ENCODE data around the gene OR9Q1. TPM values are rescaled to one million over a fixed set of nuclear protein-coding genes. Genes with fewer than 3 reads are reported as not detected.
"Not testable (repeated sequence)": the region's sequence is repeated elsewhere in the genome, so short reads cannot be mapped to it uniquely, and the experiment has no call there.

The OR9Q1 gene
- total RNA-seq, 1 experiment from 2014 or later: not detected

DNA sequence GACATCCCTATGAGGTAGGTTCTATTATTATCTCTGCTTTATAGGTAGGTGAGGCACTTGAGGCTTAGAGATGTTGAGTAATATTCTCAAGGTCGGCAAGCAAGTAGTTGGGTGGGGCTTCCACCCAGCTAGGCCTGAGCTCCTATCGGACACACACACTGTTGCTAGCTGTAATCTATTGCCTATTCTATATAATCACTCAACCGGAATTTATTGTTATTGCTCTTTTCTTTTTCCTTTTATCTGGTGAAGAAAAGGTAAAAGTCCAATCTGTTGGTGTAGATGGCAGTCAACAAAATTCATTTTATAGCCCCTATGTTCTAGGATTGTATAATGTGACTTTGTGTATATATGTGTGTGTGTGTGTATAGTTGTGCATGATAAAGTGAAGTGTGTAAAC lies 168.5 kb downstream of the OR9Q1 start:
- H3K79me2 ChIP-seq (ENCODE audit: low read length): no peaks in the 10 kb centered on the region
- H3K9me2 ChIP-seq (replicated peaks; ENCODE audit: insufficient read depth, low read length): no peaks in the 10 kb centered on the region
- H4K20me1 ChIP-seq (ENCODE audit: insufficient read depth, low read depth, low read length): no peaks in the 10 kb centered on the region
- DNase-seq: no peak
- no peaks in the 10 kb centered on the region for H3K36me3 ChIP-seq (ENCODE audit: insufficient read depth, low read length)
- H3K27ac ChIP-seq (ENCODE audit: low read length): no peak overlapping the region
- H3K4me2 ChIP-seq (ENCODE audit: low read depth, low read length, poor library complexity, severe bottlenecking): no peak overlapping the region
- no peaks in the 10 kb centered on the region for H3K9me3 ChIP-seq (ENCODE audit: low read length)
- no peaks in the 10 kb centered on the region for H3K27me3 ChIP-seq (ENCODE audit: low read length)
- no peaks in the 10 kb centered on the region for H3K4me1 ChIP-seq (ENCODE audit: low read length)
- no peak overlapping the region for H3K4me3 ChIP-seq (ENCODE audit: low read length)
- H3K9ac ChIP-seq (ENCODE audit: low read length): no peak overlapping the region
- H2AFZ ChIP-seq (ENCODE audit: low read length): no peak overlapping the region

GRCh38 chr11:58193391-58193790 lies 169.7 kb downstream of the OR9Q1 start:
- Histone ChIP-seq H3K9me3 (ENCODE audit: low read length) (no peaks in the 10 kb centered on the region), H4K20me1 (ENCODE audit: insufficient read depth, low read depth, low read length) (no peaks in the 10 kb centered on the region), H3K27ac (ENCODE audit: low read length) (no peak overlapping the region), H3K9me2 (replicated peaks; ENCODE audit: insufficient read depth, low read length) (no peaks in the 10 kb centered on the region), H2AFZ (ENCODE audit: low read length) (no peak overlapping the region), H3K4me3 (ENCODE audit: low read length) (no peak overlapping the region), H3K27me3 (ENCODE audit: low read length) (no peaks in the 10 kb centered on the region), H3K4me2 (ENCODE audit: low read depth, low read length, poor library complexity, severe bottlenecking) (no peak overlapping the region), H3K4me1 (ENCODE audit: low read length) (no peaks in the 10 kb centered on the region), H3K9ac (ENCODE audit: low read length) (no peak overlapping the region), H3K79me2 (ENCODE audit: low read length) (no peaks in the 10 kb centered on the region), H3K36me3 (ENCODE audit: insufficient read depth, low read length) (no peaks in the 10 kb centered on the region)
- no peak for DNase-seq

- Histone ChIP-seq H4K20me1 (ENCODE audit: insufficient read depth, low read depth, low read length) (no peaks in the 10 kb centered on the region), H3K79me2 (ENCODE audit: low read length) (no peaks in the 10 kb centered on the region), H3K9me3 (ENCODE audit: low read length) (no peaks in the 10 kb centered on the region), H3K27ac (ENCODE audit: low read length) (no peak overlapping the region), H3K4me2 (ENCODE audit: low read depth, low read length, poor library complexity, severe bottlenecking) (no peak overlapping the region), H3K4me3 (ENCODE audit: low read length) (no peak overlapping the region), H3K36me3 (ENCODE audit: insufficient read depth, low read length) (no peaks in the 10 kb centered on the region), H3K9me2 (replicated peaks; ENCODE audit: insufficient read depth, low read length) (no peaks in the 10 kb centered on the region; the same call in 1 of the 2 replicates), H3K9ac (ENCODE audit: low read length) (no peak overlapping the region), H3K4me1 (ENCODE audit: low read length) (no peaks in the 10 kb centered on the region), H3K27me3 (ENCODE audit: low read length) (no peaks in the 10 kb centered on the region), H2AFZ (ENCODE audit: low read length) (no peak overlapping the region)
- no peak for DNase-seq
Measured at GRCh38 chr11:58195939-58196338, 172.3 kb downstream of the OR9Q1 start.

DNA sequence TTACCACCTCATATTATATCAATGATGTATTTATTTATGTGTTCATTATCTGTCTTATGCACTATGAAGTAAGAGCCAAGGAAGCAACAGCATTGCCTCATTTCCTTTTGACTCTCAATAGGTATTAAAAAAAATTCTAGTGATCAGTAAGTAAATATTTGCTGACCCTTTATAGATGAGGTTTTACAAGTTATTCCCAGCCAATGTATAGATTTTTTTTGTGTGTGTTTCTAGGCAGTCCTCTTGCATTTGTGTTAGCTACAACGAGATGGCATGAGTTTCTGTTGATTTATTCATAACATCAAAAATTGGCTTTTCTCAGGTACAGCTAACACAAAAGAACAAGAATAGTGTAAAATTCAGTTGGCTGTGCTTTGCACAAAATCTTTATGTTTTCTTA lies 175.6 kb downstream of the OR9Q1 start:
- Histone ChIP-seq H3K9me3 (ENCODE audit: low read length) (no peaks in the 10 kb centered on the region), H3K27me3 (ENCODE audit: low read length) (no peaks in the 10 kb centered on the region), H3K79me2 (ENCODE audit: low read length) (no peaks in the 10 kb centered on the region), H2AFZ (ENCODE audit: low read length) (no peak overlapping the region), H3K36me3 (ENCODE audit: insufficient read depth, low read length) (no peaks in the 10 kb centered on the region), H3K9me2 (replicated peaks; ENCODE audit: insufficient read depth, low read length) (peaks cover 4% of the 10 kb centered on the region; the same call in 1 of the 2 replicates), H3K27ac (ENCODE audit: low read length) (no peak overlapping the region), H4K20me1 (ENCODE audit: insufficient read depth, low read depth, low read length) (no peaks in the 10 kb centered on the region), H3K4me1 (ENCODE audit: low read length) (no peaks in the 10 kb centered on the region), H3K9ac (ENCODE audit: low read length) (no peak overlapping the region), H3K4me3 (ENCODE audit: low read length) (no peak overlapping the region), H3K4me2 (ENCODE audit: low read depth, low read length, poor library complexity, severe bottlenecking) (no peak overlapping the region)
- no peak for DNase-seq

GRCh38 chr11:58204042-58204441 lies 180.4 kb downstream of the OR9Q1 start, which contains the start of gene OR1S2:
OR1S2 (minus strand) TSS chr11:58204142; CDS start chr11:58204142, 0 bp downstream.
- no peaks in the 10 kb centered on the region for H3K79me2 ChIP-seq (ENCODE audit: low read length)
- H2AFZ ChIP-seq (ENCODE audit: low read length): no peak within 1 kb of the TSS
- H3K9ac ChIP-seq (ENCODE audit: low read length): no peak within 1 kb of the TSS
- no peak within 1 kb of the TSS for H3K4me2 ChIP-seq (ENCODE audit: low read depth, low read length, poor library complexity, severe bottlenecking)
- no peaks in the 10 kb centered on the region for H3K36me3 ChIP-seq (ENCODE audit: insufficient read depth, low read length)
- H3K27ac ChIP-seq (ENCODE audit: low read length): no peak within 1 kb of the TSS
- H3K27me3 ChIP-seq (ENCODE audit: low read length): no peaks in the 10 kb centered on the region
- H3K9me2 ChIP-seq (replicated peaks; ENCODE audit: insufficient read depth, low read length): peaks cover 4% of the 10 kb centered on the region; the same call in 1 of the 2 replicates
- no peaks in the 10 kb centered on the region for H3K9me3 ChIP-seq (ENCODE audit: low read length)
- no peak for DNase-seq
- no peaks in the 10 kb centered on the region for H3K4me1 ChIP-seq (ENCODE audit: low read length)
- no peak within 1 kb of the TSS for H3K4me3 ChIP-seq (ENCODE audit: low read length)
- H4K20me1 ChIP-seq (ENCODE audit: insufficient read depth, low read depth, low read length): no peaks in the 10 kb centered on the region

DNA sequence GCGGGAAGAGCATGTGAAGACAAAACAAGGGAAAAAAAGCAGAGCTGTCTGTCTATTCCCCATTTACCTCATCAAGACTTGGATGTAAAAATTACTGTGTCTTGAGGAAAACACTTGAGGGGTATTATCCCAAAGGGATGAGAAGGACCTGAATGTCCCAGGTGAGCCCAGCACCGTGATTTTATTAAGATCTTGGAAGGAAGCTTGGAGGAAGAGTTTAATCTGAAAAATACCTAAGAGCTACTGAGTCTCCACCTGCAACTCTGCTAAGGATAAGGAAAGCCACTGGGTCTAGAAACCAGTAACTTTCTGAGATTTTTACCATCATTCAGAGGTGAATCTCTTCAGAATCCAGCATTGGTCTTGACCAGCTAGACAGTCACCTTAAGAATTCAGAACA lies 188.7 kb downstream of the OR9Q1 start, which contains the start of gene OR1S1:
TSS of gene OR1S1 (plus strand) at position 301 of the 400 bp plus-strand sequence.
- not testable (repeated sequence) for H3K9me2 ChIP-seq (replicated peaks; ENCODE audit: insufficient read depth, low read length); DNase-seq; H3K4me2 ChIP-seq (ENCODE audit: low read depth, low read length, poor library complexity, severe bottlenecking); H3K79me2 ChIP-seq (ENCODE audit: low read length); H3K4me3 ChIP-seq (ENCODE audit: low read length); H3K9me3 ChIP-seq (ENCODE audit: low read length); H3K36me3 ChIP-seq (ENCODE audit: insufficient read depth, low read length); H4K20me1 ChIP-seq (ENCODE audit: insufficient read depth, low read depth, low read length); H3K27ac ChIP-seq (ENCODE audit: low read length); H3K27me3 ChIP-seq (ENCODE audit: low read length); H3K4me1 ChIP-seq (ENCODE audit: low read length); H2AFZ ChIP-seq (ENCODE audit: low read length); H3K9ac ChIP-seq (ENCODE audit: low read length)

- no peaks in the 10 kb centered on the region for H4K20me1 ChIP-seq (ENCODE audit: insufficient read depth, low read depth, low read length)
- no peaks in the 10 kb centered on the region for H3K9me3 ChIP-seq (ENCODE audit: low read length)
- H3K36me3 ChIP-seq (ENCODE audit: insufficient read depth, low read length): no peaks in the 10 kb centered on the region
- H3K9ac ChIP-seq (ENCODE audit: low read length): no peak overlapping the region
- no peak for DNase-seq
- no peak overlapping the region for H3K4me3 ChIP-seq (ENCODE audit: low read length)
- no peak overlapping the region for H3K27ac ChIP-seq (ENCODE audit: low read length)
- no peak overlapping the region for H2AFZ ChIP-seq (ENCODE audit: low read length)
- no peaks in the 10 kb centered on the region for H3K79me2 ChIP-seq (ENCODE audit: low read length)
- H3K4me1 ChIP-seq (ENCODE audit: low read length): no peaks in the 10 kb centered on the region
- no peak overlapping the region for H3K4me2 ChIP-seq (ENCODE audit: low read depth, low read length, poor library complexity, severe bottlenecking)
- no peaks in the 10 kb centered on the region for H3K27me3 ChIP-seq (ENCODE audit: low read length)
- no peaks in the 10 kb centered on the region; the same call in 1 of the 2 replicates for H3K9me2 ChIP-seq (replicated peaks; ENCODE audit: insufficient read depth, low read length)
Measured at GRCh38 chr11:58216476-58216875, 192.8 kb downstream of the OR9Q1 start.

DNA sequence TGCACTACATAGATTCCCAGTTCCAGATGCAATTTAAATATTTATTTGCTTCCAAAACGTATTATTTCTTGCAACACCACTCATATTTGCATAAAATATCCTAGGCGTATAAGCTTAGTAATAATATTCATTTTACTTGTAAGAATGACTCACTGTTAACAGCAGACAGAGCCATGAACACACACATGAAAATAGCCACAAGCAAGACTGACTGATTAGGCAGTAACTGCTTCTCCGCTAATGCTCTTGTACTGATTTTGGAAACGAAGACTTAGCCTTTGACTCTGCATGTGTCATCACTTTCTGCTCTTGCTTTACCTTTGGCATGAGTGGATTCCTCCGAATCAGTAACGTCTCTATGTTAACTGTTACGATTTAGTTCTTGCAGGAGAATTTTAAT lies 199.0 kb downstream of the OR9Q1 start:
- Histone ChIP-seq H3K4me2 (ENCODE audit: low read depth, low read length, poor library complexity, severe bottlenecking) (no peak overlapping the region), H3K79me2 (ENCODE audit: low read length) (no peaks in the 10 kb centered on the region), H3K9ac (ENCODE audit: low read length) (no peak overlapping the region), H2AFZ (ENCODE audit: low read length) (no peak overlapping the region), H3K4me1 (ENCODE audit: low read length) (no peaks in the 10 kb centered on the region), H3K9me3 (ENCODE audit: low read length) (no peaks in the 10 kb centered on the region), H3K27me3 (ENCODE audit: low read length) (no peaks in the 10 kb centered on the region), H3K27ac (ENCODE audit: low read length) (no peak overlapping the region), H3K4me3 (ENCODE audit: low read length) (no peak overlapping the region), H3K9me2 (replicated peaks; ENCODE audit: insufficient read depth, low read length) (no peaks in the 10 kb centered on the region; the same call in 1 of the 2 replicates), H3K36me3 (ENCODE audit: insufficient read depth, low read length) (no peaks in the 10 kb centered on the region), H4K20me1 (ENCODE audit: insufficient read depth, low read depth, low read length) (no peaks in the 10 kb centered on the region)
- DNase-seq: no peak

Measured in Karpas-422 (cell line).